Upper lobe of left lung (tissue), 4 donors: Measurements from ENCODE around the gene MAD1L1.

Experiments
- CTCF ChIP-seq, 6 experiments: fragments of 450-650 bp in 4 of 6; fragments of 200-600 bp in 2 of 6; sonication (generic) in 2 of 6; IDR thresholded peaks; one replicate each; pipeline ENCODE4 v1.5.1; 2016 to 2019; ENCODE audit warnings: antibody characterized with exemption in 6 of 6
- EP300 ChIP-seq, 4 donors: sonication (generic); formaldehyde crosslinking; IDR thresholded peaks; one replicate each; pipeline ENCODE4 v1.5.1; 2017; ENCODE audit warnings: antibody characterized with exemption in 4 of 4, control low read depth in 2 of 4

- TF ChIP-seq EP300 (IDR thresholded peaks at IDR 0.05) = no peak
- TF ChIP-seq CTCF (IDR thresholded peaks at IDR 0.05) = no peak
Observed at GRCh38 chr7:2198760-2199159, 34.0 kb downstream of the MAD1L1 start.
